ENCODE results near the gene SERPINE1. TPM values are rescaled to one million over a fixed set of nuclear protein-coding genes. Genes with fewer than 3 reads are reported as not detected.

The SERPINE1 gene
- total and polyA plus RNA-seq, 2 experiments from 2014 or later: 0.97 to 1.2 TPM

DNA sequence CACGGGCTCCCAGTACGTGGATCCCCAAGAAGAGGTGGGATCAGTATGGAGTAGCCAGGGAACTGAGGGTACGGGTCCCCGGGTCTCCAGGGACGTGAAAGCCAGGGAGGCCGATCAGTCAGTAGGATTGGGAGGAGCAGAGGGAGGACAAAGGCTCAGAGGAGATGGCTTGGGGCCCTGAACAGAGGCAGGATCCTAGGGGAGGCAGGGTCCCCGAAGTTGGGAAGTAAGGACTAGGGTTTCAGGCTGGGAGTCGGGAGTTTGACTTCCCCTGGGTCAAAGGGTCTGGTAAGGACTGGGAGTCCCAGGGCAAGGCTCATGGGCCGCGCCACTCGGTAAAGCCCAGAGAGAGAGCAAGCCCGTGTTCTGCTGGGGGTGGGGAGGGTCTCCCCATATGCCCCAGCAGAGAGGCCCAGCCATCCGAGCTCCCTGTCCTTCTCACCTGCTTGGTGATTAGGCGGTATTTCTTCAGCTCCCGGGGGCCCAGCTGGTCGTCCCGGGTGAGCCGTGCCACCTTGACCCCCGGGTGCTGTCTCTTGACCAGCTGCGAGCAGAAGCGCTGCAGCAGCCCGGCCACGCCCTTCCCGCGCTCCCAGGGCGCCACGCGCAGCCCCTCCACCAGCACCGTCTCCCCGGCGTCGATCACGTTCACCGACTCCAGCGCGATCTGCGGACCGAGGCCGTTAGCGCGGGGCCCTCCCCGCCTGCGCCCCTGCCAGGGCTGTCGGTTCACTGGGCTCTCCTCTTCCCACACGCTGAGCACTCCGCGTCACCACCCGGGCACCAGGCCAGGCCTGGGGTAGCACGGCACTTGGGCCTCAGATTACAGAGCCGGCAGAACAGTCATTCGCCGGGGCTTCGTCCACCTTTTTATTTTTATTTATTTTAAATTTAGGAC, 46.2 kb downstream of the SERPINE1 start:
- DNase-seq (ENCODE audit: low spot score) (peak; percentile 51), ATAC-seq (peak; percentile 6)
- Mint-ChIP-seq H3K4me1 (peaks cover 48% of the 10 kb centered on the region), H3K4me3 (peak overlapping the region; percentile 74), H3K9me3 (peaks cover 4% of the 10 kb centered on the region; the same call in 2 of the 3 replicates), H3K36me3 (ENCODE audit: low read depth) (no peaks in the 10 kb centered on the region; the same call in 2 of the 3 replicates), H3K27me3 (ENCODE audit: insufficient read depth, low read depth, poor library complexity) (peaks cover 98% of the 10 kb centered on the region), H3K27ac (no peak overlapping the region)
- Histone ChIP-seq H3K4me2 (peak overlapping the region; percentile 98), H3K27me3 (ENCODE audit: insufficient read depth) (peaks cover 100% of the 10 kb centered on the region), H4K20me1 (replicated peaks; ENCODE audit: insufficient read depth) (peaks cover 3% of the 10 kb centered on the region; the same call in 1 of the 2 replicates), H2AFZ (0 out of 2 replicates have a peak overlapping the region, but pooled peaks have one; percentile 32), H3K9me2 (ENCODE audit: insufficient read depth) (no peaks in the 10 kb centered on the region), H3K79me2 (replicated peaks; ENCODE audit: insufficient read depth) (no peaks in the 10 kb centered on the region), H3K4me3 (peak overlapping the region; percentile 64), H3K27ac (ENCODE audit: low read depth) (no peak overlapping the region), H3K4me1 (ENCODE audit: insufficient read depth) (peaks cover 44% of the 10 kb centered on the region), H3K36me3 (ENCODE audit: insufficient read depth) (no peaks in the 10 kb centered on the region; the same call in 1 of the 2 replicates), H3F3A (replicated peaks; ENCODE audit: low read depth) (peaks cover 17% of the 10 kb centered on the region)
- no peak for TF ChIP-seq NANOG (IDR thresholded peaks at IDR 0.05; ENCODE audit: borderline replicate concordance)
- peak; percentile 59 for TF ChIP-seq EZH2 (IDR thresholded peaks at IDR 0.05; ENCODE audit: low read depth, unreplicated experiment)
- TF ChIP-seq CREB1 (CRISPR knock-in tag; IDR thresholded peaks at IDR 0.05; ENCODE audit: low read depth): no peak

DNA sequence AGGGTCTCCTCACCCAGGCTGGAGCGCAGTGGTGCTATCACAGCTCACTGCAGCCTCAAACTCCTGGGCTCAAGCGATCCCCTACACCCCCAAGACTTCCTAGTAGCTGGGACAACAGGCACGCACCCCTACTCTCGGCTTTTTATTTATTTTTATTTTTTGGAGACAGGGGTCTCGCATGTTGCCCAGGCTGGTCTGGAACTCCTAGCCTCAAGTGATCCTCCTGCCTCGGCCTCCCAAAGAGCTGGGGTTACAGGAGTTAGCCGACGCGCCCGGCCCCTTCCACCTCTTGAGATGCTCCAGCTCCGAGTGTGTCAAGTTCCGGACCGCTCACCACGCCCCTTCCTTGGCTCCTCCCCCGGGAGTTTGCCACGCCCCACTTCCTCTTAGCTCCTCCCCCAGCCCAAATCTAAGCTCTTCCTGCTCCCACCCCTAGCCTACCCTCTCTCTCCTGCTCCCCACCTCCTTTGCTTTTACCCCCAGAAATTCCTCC, 46.9 kb downstream of the SERPINE1 start:
- DNase-seq (ENCODE audit: low spot score): peak; percentile 91
- H2AFZ ChIP-seq: peak overlapping the region; percentile 81; the same call in 1 of the 2 replicates
- ATAC-seq: peak; percentile 58
- no peak overlapping the region for H3K27ac ChIP-seq (ENCODE audit: low read depth)
- no peaks in the 10 kb centered on the region; the same call in 2 of the 3 replicates for H3K36me3 Mint-ChIP-seq (ENCODE audit: low read depth)
- no peaks in the 10 kb centered on the region for H3K79me2 ChIP-seq (replicated peaks; ENCODE audit: insufficient read depth)
- peaks cover 98% of the 10 kb centered on the region for H3K27me3 Mint-ChIP-seq (ENCODE audit: insufficient read depth, low read depth, poor library complexity)
- H3K4me2 ChIP-seq: peak overlapping the region; percentile 98
- H3K36me3 ChIP-seq (ENCODE audit: insufficient read depth): no peaks in the 10 kb centered on the region; the same call in 1 of the 2 replicates
- peaks cover 17% of the 10 kb centered on the region for H3F3A ChIP-seq (replicated peaks; ENCODE audit: low read depth)
- H3K4me1 Mint-ChIP-seq: peaks cover 42% of the 10 kb centered on the region
- peaks cover 4% of the 10 kb centered on the region; the same call in 2 of the 3 replicates for H3K9me3 Mint-ChIP-seq
- H3K27ac Mint-ChIP-seq: no peak overlapping the region
- no peaks in the 10 kb centered on the region for H3K9me2 ChIP-seq (ENCODE audit: insufficient read depth)
- peaks cover 41% of the 10 kb centered on the region for H3K4me1 ChIP-seq (ENCODE audit: insufficient read depth)
- peaks cover 100% of the 10 kb centered on the region for H3K27me3 ChIP-seq (ENCODE audit: insufficient read depth)
- peak overlapping the region; percentile 74 for H3K4me3 Mint-ChIP-seq
- peaks cover 3% of the 10 kb centered on the region; the same call in 1 of the 2 replicates for H4K20me1 ChIP-seq (replicated peaks; ENCODE audit: insufficient read depth)
- peak overlapping the region; percentile 64 for H3K4me3 ChIP-seq
- no peak for TF ChIP-seq NANOG (IDR thresholded peaks at IDR 0.05; ENCODE audit: borderline replicate concordance)
- peak; percentile 28 for TF ChIP-seq EZH2 (IDR thresholded peaks at IDR 0.05; ENCODE audit: low read depth, unreplicated experiment)
- TF ChIP-seq, protein P1, sequence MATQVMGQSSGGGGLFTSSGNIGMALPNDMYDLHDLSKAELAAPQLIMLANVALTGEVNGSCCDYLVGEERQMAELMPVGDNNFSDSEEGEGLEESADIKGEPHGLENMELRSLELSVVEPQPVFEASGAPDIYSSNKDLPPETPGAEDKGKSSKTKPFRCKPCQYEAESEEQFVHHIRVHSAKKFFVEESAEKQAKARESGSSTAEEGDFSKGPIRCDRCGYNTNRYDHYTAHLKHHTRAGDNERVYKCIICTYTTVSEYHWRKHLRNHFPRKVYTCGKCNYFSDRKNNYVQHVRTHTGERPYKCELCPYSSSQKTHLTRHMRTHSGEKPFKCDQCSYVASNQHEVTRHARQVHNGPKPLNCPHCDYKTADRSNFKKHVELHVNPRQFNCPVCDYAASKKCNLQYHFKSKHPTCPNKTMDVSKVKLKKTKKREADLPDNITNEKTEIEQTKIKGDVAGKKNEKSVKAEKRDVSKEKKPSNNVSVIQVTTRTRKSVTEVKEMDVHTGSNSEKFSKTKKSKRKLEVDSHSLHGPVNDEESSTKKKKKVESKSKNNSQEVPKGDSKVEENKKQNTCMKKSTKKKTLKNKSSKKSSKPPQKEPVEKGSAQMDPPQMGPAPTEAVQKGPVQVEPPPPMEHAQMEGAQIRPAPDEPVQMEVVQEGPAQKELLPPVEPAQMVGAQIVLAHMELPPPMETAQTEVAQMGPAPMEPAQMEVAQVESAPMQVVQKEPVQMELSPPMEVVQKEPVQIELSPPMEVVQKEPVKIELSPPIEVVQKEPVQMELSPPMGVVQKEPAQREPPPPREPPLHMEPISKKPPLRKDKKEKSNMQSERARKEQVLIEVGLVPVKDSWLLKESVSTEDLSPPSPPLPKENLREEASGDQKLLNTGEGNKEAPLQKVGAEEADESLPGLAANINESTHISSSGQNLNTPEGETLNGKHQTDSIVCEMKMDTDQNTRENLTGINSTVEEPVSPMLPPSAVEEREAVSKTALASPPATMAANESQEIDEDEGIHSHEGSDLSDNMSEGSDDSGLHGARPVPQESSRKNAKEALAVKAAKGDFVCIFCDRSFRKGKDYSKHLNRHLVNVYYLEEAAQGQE (IDR thresholded peaks at IDR 0.05; ENCODE audit: unreplicated experiment): no peak
- TF ChIP-seq, protein P2, sequence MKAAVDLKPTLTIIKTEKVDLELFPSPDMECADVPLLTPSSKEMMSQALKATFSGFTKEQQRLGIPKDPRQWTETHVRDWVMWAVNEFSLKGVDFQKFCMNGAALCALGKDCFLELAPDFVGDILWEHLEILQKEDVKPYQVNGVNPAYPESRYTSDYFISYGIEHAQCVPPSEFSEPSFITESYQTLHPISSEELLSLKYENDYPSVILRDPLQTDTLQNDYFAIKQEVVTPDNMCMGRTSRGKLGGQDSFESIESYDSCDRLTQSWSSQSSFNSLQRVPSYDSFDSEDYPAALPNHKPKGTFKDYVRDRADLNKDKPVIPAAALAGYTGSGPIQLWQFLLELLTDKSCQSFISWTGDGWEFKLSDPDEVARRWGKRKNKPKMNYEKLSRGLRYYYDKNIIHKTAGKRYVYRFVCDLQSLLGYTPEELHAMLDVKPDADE (IDR thresholded peaks at IDR 0.05): no peak

Data from GM23338 (cell line).